ENCODE results near the gene P2RX3.

Gene P2RX3

GRCh38 chr11:57413681-57414080 lies 75.5 kb downstream of the P2RX3 start:
- Histone ChIP-seq H4K91ac (ENCODE audit: low read depth, low read length) (no peak overlapping the region), H2BK120ac (ENCODE audit: insufficient read depth, low read length, poor library complexity) (no peak overlapping the region), H3K79me1 (ENCODE audit: low read length) (no peaks in the 10 kb centered on the region), H3K23ac (ENCODE audit: low read length) (no peak overlapping the region), H3K27me3 (ENCODE audit: insufficient read depth, low read length) (no peaks in the 10 kb centered on the region), H2AFZ (ENCODE audit: insufficient read depth, low read length, poor library complexity) (no peak overlapping the region), H2AK5ac (ENCODE audit: low read length) (no peak overlapping the region), H3K9me3 (ENCODE audit: insufficient read depth, low read depth, low read length) (no peaks in the 10 kb centered on the region), H3K27ac (ENCODE audit: low read depth, low read length) (no peak overlapping the region), H3K4me1 (ENCODE audit: control insufficient read depth in 1 of 2, insufficient read depth in 2 of 2, low read length in 2 of 2) (no peaks in the 10 kb centered on the region), H3K4ac (ENCODE audit: low read depth, low read length) (no peak overlapping the region), H2BK5ac (ENCODE audit: low read depth, low read length, poor library complexity) (no peak overlapping the region), H3K4me2 (ENCODE audit: low read length) (no peak overlapping the region), H4K12ac (ENCODE audit: low read depth, low read length) (no peak overlapping the region), H3K36me3 (ENCODE audit: control insufficient read depth in 1 of 2, insufficient read depth in 2 of 2, low read length in 2 of 2) (peaks cover 2 to 3% of the 10 kb centered on the region in 2 experiments), H3K4me3 (ENCODE audit: low read depth, low read length) (no peak overlapping the region), H3K9ac (ENCODE audit: low read length) (no peak overlapping the region), H2BK12ac (ENCODE audit: low read length) (no peak overlapping the region), H3K14ac (ENCODE audit: low read length) (no peak overlapping the region), H3K18ac (ENCODE audit: low read length) (no peak overlapping the region), H4K8ac (ENCODE audit: low read depth, low read length) (no peak overlapping the region), H3K79me2 (ENCODE audit: control insufficient read depth, insufficient read depth, low read length, poor library complexity) (no peaks in the 10 kb centered on the region)
- WGBS (ENCODE audit: extremely low coverage, insufficient coverage, insufficient read length) = no CpG with 5 or more reads among the region's 4 CpGs
- DNase-seq = no peak

- DNase-seq = no peak
- H3K27ac ChIP-seq (ENCODE audit: low read depth, low read length) = no peak overlapping the region
- H4K12ac ChIP-seq (ENCODE audit: low read depth, low read length) = no peak overlapping the region
- no peak overlapping the region for H3K23ac ChIP-seq (ENCODE audit: low read length)
- no peaks in the 10 kb centered on the region for H3K9me3 ChIP-seq (ENCODE audit: insufficient read depth, low read depth, low read length)
- H2BK120ac ChIP-seq (ENCODE audit: insufficient read depth, low read length, poor library complexity) = no peak overlapping the region
- no peak overlapping the region for H4K91ac ChIP-seq (ENCODE audit: low read depth, low read length)
- H4K8ac ChIP-seq (ENCODE audit: low read depth, low read length) = no peak overlapping the region
- no peak overlapping the region for H3K4me3 ChIP-seq (ENCODE audit: low read depth, low read length)
- no peak overlapping the region for H3K18ac ChIP-seq (ENCODE audit: low read length)
- no peak overlapping the region for H3K9ac ChIP-seq (ENCODE audit: low read length)
- H3K36me3 ChIP-seq (ENCODE audit: control insufficient read depth in 1 of 2, insufficient read depth in 2 of 2, low read length in 2 of 2) = peaks cover 0 to 3% of the 10 kb centered on the region in 2 experiments
- H3K27me3 ChIP-seq (ENCODE audit: insufficient read depth, low read length) = no peaks in the 10 kb centered on the region
- H2AK5ac ChIP-seq (ENCODE audit: low read length) = no peak overlapping the region
- H3K14ac ChIP-seq (ENCODE audit: low read length) = no peak overlapping the region
- no peak overlapping the region for H2BK5ac ChIP-seq (ENCODE audit: low read depth, low read length, poor library complexity)
- no peak overlapping the region for H3K4ac ChIP-seq (ENCODE audit: low read depth, low read length)
- WGBS (ENCODE audit: extremely low coverage, insufficient coverage, insufficient read length) = no CpG with 5 or more reads among the region's 11 CpGs
- no peaks in the 10 kb centered on the region for H3K79me2 ChIP-seq (ENCODE audit: control insufficient read depth, insufficient read depth, low read length, poor library complexity)
- H3K4me1 ChIP-seq (ENCODE audit: control insufficient read depth in 1 of 2, insufficient read depth in 2 of 2, low read length in 2 of 2) = no peaks in the 10 kb centered on the region
- H3K79me1 ChIP-seq (ENCODE audit: low read length) = no peaks in the 10 kb centered on the region
- H3K4me2 ChIP-seq (ENCODE audit: low read length) = no peak overlapping the region
- no peak overlapping the region for H2BK12ac ChIP-seq (ENCODE audit: low read length)
- H2AFZ ChIP-seq (ENCODE audit: insufficient read depth, low read length, poor library complexity) = no peak overlapping the region
Observed at GRCh38 chr11:57414612-57415212, 76.6 kb downstream of the P2RX3 start.

GRCh38 chr11:57416436-57416835 lies 78.3 kb downstream of the P2RX3 start:
- H3K23ac ChIP-seq (ENCODE audit: low read length) = no peak overlapping the region
- H2BK5ac ChIP-seq (ENCODE audit: low read depth, low read length, poor library complexity) = no peak overlapping the region
- no peaks in the 10 kb centered on the region for H3K79me2 ChIP-seq (ENCODE audit: control insufficient read depth, insufficient read depth, low read length, poor library complexity)
- no peak for DNase-seq
- H3K27ac ChIP-seq (ENCODE audit: low read depth, low read length) = no peak overlapping the region
- WGBS (ENCODE audit: extremely low coverage, insufficient coverage, insufficient read length) = no CpG with 5 or more reads among the region's 3 CpGs
- no peaks in the 10 kb centered on the region for H3K4me1 ChIP-seq (ENCODE audit: control insufficient read depth in 1 of 2, insufficient read depth in 2 of 2, low read length in 2 of 2)
- H3K27me3 ChIP-seq (ENCODE audit: insufficient read depth, low read length) = no peaks in the 10 kb centered on the region
- peaks cover 0 to 3% of the 10 kb centered on the region in 2 experiments for H3K36me3 ChIP-seq (ENCODE audit: control insufficient read depth in 1 of 2, insufficient read depth in 2 of 2, low read length in 2 of 2)
- no peak overlapping the region for H2AFZ ChIP-seq (ENCODE audit: insufficient read depth, low read length, poor library complexity)
- H3K18ac ChIP-seq (ENCODE audit: low read length) = no peak overlapping the region
- no peaks in the 10 kb centered on the region for H3K9me3 ChIP-seq (ENCODE audit: insufficient read depth, low read depth, low read length)
- no peak overlapping the region for H2AK5ac ChIP-seq (ENCODE audit: low read length)
- no peak overlapping the region for H3K4me2 ChIP-seq (ENCODE audit: low read length)
- H2BK120ac ChIP-seq (ENCODE audit: insufficient read depth, low read length, poor library complexity) = no peak overlapping the region
- H3K79me1 ChIP-seq (ENCODE audit: low read length) = no peaks in the 10 kb centered on the region
- no peak overlapping the region for H3K14ac ChIP-seq (ENCODE audit: low read length)
- no peak overlapping the region for H4K91ac ChIP-seq (ENCODE audit: low read depth, low read length)
- H3K4ac ChIP-seq (ENCODE audit: low read depth, low read length) = no peak overlapping the region
- H3K9ac ChIP-seq (ENCODE audit: low read length) = no peak overlapping the region
- H4K8ac ChIP-seq (ENCODE audit: low read depth, low read length) = no peak overlapping the region
- no peak overlapping the region for H3K4me3 ChIP-seq (ENCODE audit: low read depth, low read length)
- H4K12ac ChIP-seq (ENCODE audit: low read depth, low read length) = no peak overlapping the region
- H2BK12ac ChIP-seq (ENCODE audit: low read length) = no peak overlapping the region

- Histone ChIP-seq H3K36me3 (ENCODE audit: control insufficient read depth in 1 of 2, insufficient read depth in 2 of 2, low read length in 2 of 2) (peaks cover 0 to 3% of the 10 kb centered on the region in 2 experiments), H2BK12ac (ENCODE audit: low read length) (no peak overlapping the region), H3K4me1 (ENCODE audit: control insufficient read depth in 1 of 2, insufficient read depth in 2 of 2, low read length in 2 of 2) (no peaks in the 10 kb centered on the region), H3K23ac (ENCODE audit: low read length) (no peak overlapping the region), H4K91ac (ENCODE audit: low read depth, low read length) (no peak overlapping the region), H3K9ac (ENCODE audit: low read length) (no peak overlapping the region), H2BK120ac (ENCODE audit: insufficient read depth, low read length, poor library complexity) (no peak overlapping the region), H4K8ac (ENCODE audit: low read depth, low read length) (no peak overlapping the region), H3K9me3 (ENCODE audit: insufficient read depth, low read depth, low read length) (no peaks in the 10 kb centered on the region), H3K14ac (ENCODE audit: low read length) (no peak overlapping the region), H4K12ac (ENCODE audit: low read depth, low read length) (no peak overlapping the region), H2AK5ac (ENCODE audit: low read length) (no peak overlapping the region), H2BK5ac (ENCODE audit: low read depth, low read length, poor library complexity) (no peak overlapping the region), H3K27ac (ENCODE audit: low read depth, low read length) (no peak overlapping the region), H3K4me3 (ENCODE audit: low read depth, low read length) (no peak overlapping the region), H3K79me1 (ENCODE audit: low read length) (no peaks in the 10 kb centered on the region), H3K18ac (ENCODE audit: low read length) (no peak overlapping the region), H3K79me2 (ENCODE audit: control insufficient read depth, insufficient read depth, low read length, poor library complexity) (no peaks in the 10 kb centered on the region), H2AFZ (ENCODE audit: insufficient read depth, low read length, poor library complexity) (no peak overlapping the region), H3K4ac (ENCODE audit: low read depth, low read length) (no peak overlapping the region), H3K4me2 (ENCODE audit: low read length) (no peak overlapping the region), H3K27me3 (ENCODE audit: insufficient read depth, low read length) (no peaks in the 10 kb centered on the region)
- no CpG with 5 or more reads among the region's 4 CpGs for WGBS (ENCODE audit: extremely low coverage, insufficient coverage, insufficient read length)
- DNase-seq = peak in 1 of 2 donors; percentile 53
Observed at GRCh38 chr11:57417056-57417455, 78.9 kb downstream of the P2RX3 start.
